Urothelium cell line (cell line): ENCODE data around the gene MOCOS.

Experiments
- DNase-seq: peaks from one replicate; pipeline ENCODE4 v3.0.0; 2011; ENCODE audit warnings: low spot score, mixed read lengths
- FAIRE-seq: peaks from 2 replicates; lab custom pipeline; 2011; peaks lifted over from hg19 to GRCh38; lab: Jason Lieb, UNC

Gene MOCOS

DNA sequence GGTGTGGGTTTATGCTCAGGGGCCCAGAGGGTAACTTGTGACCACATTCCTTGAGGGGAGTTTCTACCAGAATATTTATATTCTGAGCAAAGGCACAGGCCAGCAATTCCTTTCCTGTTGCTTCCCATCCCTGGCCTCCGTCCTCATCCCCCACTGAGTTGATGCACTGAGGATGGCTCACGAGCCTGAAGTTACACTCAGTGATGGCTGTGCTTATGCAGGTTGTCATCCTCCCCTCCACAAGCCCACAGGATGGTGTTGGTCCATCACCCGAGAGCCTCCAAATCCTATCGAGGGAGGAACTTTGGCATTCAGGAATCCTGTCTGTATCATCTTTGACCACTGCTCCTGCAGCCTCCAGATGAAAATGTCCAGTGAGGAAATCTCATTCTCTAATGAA, 81.9 kb downstream of the MOCOS start:
- no peak for FAIRE-seq
- DNase-seq, result no peak

GRCh38 chr18:36271153-36271552, 83.9 kb downstream of the MOCOS start:
- FAIRE-seq (no peak), DNase-seq (no peak)

GRCh38 chr18:36273347-36273746, 86.0 kb downstream of the MOCOS start:
- DNase-seq, result no peak
- no peak for FAIRE-seq

DNA sequence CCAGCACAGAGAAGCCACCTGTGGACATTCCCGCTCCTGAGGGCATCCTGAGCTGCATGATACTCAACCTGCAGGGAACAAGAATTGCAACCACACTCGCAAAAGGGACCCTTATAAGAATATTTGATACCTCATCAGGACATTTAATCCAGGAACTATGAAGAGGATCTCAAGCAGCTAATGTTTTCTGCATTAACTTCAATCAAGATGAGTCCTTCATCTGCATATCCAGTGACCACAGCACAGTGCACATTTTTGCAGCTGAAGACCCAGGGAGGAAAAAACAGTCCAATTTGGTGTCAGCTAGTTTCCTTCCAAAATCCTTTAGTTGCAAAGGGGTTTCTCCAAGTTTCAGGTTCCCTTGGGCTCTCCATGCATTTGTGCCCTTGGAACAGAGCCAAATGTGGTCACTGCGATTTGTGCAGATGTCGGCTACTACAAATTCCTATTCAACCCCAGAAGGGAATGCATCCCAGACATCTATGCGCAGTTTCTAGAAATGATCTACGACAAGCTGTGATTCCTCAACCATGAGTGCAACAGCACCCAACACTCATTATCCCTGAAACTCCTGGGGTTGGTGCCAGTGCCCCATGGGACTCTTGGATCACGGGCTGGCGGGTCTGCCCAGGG, 86.9 kb downstream of the MOCOS start:
- FAIRE-seq, result no peak
- no peak for DNase-seq

GRCh38 chr18:36275561-36275960, 88.3 kb downstream of the MOCOS start:
- no peak for FAIRE-seq
- no peak for DNase-seq

GRCh38 chr18:36279001-36279400, 91.7 kb downstream of the MOCOS start:
- FAIRE-seq, result no peak
- DNase-seq, result no peak

- FAIRE-seq (no peak), DNase-seq (no peak)
These were observed 94.6 kb downstream of the MOCOS start for GRCh38 chr18:36281936-36282335.

GRCh38 chr18:36283448-36283847, 96.2 kb downstream of the MOCOS start:
- DNase-seq (no peak), FAIRE-seq (no peak)

DNA sequence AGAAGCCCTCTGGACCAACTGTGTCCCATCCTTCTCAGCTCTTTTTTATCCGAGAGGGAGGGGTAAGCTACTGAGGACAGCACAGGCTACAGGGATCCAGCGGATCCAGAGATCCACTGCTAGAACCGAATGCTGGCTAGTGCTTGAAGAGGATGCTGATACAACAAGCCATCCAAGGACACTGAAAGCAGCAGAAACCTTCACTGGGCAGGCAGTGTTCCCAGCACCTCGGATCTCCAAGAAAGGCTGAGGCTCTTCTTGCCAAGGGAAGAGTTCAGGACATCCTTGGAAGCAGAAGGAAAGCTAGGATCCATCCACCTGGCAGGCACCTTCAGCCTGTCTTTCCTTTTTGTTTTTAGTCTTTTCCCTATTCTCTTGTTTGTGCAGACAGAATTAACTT, 97.0 kb downstream of the MOCOS start:
- DNase-seq (no peak), FAIRE-seq (no peak)

DNA sequence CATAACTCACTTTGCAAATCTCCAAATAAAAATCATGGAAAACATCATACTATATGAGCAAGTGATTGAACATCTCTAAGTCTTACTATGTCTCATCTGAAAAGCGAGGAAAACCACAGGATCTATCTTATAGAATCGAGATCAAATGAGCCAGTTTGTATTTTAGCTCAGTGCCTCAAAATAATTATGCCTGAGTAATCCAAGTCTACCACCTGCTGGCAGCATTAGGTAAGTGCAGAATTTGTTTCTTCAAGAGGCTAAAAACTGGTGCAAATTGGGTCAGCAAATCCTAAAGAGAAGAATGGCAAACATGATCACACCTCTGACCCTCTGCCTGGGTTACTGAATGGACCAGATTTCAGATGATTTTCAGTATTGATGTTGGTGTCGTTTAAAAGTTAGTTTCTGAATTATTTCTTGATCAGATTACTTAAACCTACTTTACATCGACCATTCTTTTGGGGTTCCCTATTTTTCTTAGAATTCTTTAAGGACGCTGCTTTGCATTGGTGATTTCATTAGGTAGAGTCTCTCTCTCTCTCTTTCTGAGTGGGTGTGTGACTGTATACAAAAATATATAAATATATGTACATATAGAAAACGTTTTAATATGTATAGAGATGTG, 97.5 kb downstream of the MOCOS start:
- FAIRE-seq (no peak), DNase-seq (peak; percentile 35)

DNA sequence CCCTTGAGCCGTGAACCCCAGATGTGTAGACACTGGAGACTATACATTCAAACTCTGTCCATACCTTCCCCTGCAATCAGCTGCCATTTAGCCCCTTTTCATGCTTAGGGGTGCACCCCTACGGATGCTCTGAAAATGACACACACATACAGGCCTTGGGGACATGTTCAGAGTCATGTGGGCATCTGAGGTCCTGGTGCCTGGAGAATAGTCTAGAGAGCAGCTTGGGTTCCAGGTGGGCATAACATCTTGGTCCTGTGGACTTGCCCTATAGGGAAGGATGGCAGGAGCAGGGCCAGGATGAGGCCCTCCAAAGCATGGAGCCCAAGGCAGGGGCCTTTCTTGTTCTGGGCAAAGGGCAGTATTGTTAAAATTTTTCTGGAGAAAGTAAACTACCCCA, 100.4 kb downstream of the MOCOS start:
- DNase-seq (no peak), FAIRE-seq (no peak)

- DNase-seq, result no peak
These were observed 101.4 kb downstream of the MOCOS start for GRCh38 chr18:36288689-36289088.

GRCh38 chr18:36294031-36294430, 106.7 kb downstream of the MOCOS start:
- FAIRE-seq (no peak), DNase-seq (no peak)

More at GRCh38 chr18:36288689-36289088, 101.4 kb downstream of the MOCOS start:
- FAIRE-seq, result no peak

DNA sequence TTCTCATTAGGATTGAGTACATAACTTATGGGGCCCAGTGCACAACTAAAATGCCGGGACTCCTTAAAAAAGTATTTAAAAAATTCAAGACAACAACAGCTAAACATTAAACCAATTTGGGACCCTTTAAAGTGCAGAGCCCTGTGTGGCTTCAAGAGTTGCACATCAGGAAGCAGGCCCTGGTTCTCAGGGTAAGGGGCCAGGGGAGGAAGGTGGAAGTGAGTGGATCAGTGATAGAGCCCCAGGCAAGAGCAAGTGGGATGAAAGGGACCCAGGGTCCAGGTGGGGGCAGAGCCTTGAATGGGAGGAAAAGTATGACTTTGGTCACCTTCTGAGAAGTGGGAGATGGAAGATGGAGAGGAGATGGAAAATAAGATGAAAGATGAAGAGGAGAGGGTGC, 107.9 kb downstream of the MOCOS start:
- DNase-seq (no peak), FAIRE-seq (no peak)

GRCh38 chr18:36295880-36296301, 108.6 kb downstream of the MOCOS start:
- FAIRE-seq (no peak), DNase-seq (no peak)

DNA sequence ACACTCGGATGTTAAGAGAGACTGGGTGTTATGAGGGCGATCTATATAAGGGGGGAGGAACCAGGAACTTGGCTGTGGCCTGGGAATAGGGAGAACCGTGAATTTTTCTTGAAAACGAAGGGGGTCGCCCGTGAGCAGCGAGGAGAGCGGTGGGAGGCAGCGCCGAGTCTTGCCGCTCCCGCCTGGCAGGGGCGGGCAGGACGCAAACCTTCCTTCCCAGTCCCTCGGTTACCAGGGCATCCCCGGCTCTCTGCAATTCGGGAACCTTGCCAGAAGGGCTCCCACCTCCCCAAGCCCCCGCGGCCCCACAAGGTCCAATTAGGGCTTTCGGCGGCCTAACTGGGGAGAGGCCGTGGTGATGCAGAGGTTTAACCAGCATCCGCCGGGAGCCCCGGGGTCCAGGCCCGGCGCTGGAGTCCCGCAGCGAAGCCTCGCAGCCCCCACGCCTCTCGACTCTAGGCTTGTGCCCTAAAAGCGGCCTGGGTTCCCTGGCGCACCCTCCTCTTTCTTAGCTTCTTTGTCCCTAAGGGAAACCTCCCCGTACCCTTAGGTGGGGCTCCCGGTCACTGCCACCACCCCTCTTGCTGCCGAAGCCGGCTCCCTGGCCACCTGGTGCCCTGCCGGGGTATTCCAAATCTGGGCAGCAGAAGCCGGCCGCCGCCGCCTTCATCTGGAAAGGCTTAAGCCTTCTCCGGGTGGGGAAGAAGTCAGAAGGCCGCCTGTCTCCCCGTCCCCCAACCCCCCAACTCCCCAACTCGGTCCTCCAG, 109.5 kb downstream of the MOCOS start:
- FAIRE-seq (no peak), DNase-seq (no peak)

DNA sequence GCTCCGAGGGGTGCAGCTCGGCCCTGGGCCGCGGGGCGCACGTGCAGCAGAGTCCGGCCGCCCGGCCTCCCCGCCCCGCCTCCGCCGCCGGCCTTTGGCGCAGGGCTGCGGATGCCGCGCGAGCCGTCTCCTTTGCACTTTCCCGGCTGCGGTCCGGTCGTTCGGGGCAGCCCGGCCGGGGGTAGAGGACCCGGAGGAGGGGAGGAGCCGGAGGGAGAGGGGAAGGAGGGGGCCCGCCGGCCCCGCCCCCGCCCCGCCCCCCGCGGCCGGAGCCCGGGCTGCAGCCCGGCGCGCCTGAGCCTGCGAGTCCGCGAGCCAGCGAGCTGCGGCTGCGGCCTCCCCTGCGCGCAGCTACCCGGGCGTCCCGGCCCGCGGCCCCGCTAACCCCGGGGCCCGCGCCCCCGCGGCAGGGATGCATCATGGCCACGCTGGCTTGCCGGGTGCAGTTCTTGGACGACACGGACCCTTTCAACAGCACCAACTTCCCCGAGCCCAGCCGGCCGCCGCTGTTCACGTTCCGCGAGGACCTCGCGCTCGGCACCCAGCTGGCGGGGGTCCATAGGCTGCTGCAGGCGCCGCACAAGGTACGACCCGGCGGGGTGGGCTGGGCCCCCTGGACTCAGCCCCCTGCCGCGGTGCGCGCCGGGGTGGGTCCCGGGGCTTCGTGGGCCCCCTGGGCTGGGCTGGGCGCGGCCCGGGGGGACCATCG, 110.3 kb downstream of the MOCOS start, which contains the start of gene FHOD3:
TSS of gene FHOD3 (plus strand) at position 297 of the 709 bp plus-strand sequence. CDS start at position 420, 123 bp downstream.
- DNase-seq, result no peak
- no peak for FAIRE-seq

DNA sequence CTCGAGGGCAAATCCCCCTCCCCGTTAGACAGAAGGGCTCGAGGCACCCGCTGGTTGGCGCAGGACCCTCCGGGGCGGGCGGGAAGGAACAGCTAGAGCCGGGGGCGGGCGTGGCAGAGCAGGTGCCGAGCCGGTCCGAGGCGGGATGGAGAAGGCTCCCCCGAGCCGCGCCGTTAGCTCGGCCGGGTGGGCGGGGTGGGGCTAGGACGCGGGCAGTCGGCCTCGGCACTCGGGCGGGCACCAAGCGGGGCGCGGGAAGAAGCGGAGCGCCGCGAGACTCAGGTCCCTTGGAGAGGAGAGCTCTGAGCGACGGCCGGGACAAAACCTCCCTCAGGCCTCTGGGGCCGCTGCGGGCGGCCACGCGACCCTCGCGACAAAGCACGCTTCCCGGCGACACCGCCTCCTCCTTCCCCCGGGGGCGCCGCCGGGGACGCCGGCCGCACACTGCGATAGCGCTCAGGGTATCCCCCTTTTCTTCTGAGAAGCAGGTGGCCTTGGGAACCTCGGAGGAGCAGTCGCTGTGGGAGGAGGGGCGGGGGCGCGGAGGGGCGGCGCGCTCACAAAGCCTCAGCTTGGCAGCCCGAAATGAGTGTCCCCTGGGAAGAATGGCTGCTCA, 110.9 kb downstream of the MOCOS start:
- FAIRE-seq (no peak), DNase-seq (no peak)

- DNase-seq, result no peak
- no peak for FAIRE-seq
These were observed 111.7 kb downstream of the MOCOS start for GRCh38 chr18:36299015-36299414.

DNA sequence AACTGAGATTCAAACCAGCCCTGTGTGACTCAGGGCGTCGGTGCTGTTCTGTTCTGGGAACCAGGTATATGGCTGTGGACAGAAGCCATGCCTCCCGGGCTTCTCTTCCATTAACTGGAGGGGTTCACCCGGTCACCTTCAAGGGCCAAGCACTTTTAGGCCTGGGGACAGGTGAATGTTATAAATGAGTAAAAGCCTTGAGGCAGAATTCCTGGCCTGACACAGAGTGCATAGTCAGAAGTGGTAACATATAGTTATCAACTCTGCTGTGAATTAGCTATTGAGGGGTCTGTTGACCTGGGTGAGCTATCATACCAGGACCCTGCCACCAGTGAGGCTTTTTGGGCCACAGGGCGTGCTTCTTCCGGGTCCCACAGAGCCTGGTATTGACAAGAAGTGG, 112.9 kb downstream of the MOCOS start:
- DNase-seq, result no peak
- FAIRE-seq, result no peak

- DNase-seq, result no peak
- FAIRE-seq, result no peak
These were observed 114.6 kb downstream of the MOCOS start for GRCh38 chr18:36301884-36302283.
